HG03442 (cell line): ENCODE results near the gene ARNT2.

Experiments
- ATAC-seq: cut with Tn5 transposase; IDR thresholded peaks from one replicate; pipeline ENCODE4 v1.9.1; 2021; ENCODE audit warnings: mild to moderate bottlenecking, moderate library complexity; ENCODE audit not compliant: unreplicated experiment

Gene ARNT2

DNA sequence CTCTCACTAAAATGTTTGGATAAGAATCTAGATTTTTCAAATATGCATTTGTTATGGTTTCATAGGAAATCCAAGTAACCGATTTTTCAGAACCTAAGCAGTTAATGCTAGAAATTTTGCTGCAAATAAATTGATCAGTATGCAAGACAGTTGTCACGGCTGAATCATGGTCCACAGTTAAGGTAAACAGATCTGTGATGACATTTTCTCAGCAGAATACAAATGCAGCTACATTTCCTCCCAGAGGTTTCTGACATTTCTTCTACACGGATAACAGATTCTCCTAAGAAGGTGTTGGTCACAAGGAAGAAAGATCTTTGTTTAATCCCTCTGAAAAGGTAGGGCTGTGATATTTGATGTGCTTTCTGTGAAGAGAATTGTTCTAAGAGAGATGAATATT is 36.9 kb downstream of the ARNT2 start:
- ATAC-seq, result no peak

DNA sequence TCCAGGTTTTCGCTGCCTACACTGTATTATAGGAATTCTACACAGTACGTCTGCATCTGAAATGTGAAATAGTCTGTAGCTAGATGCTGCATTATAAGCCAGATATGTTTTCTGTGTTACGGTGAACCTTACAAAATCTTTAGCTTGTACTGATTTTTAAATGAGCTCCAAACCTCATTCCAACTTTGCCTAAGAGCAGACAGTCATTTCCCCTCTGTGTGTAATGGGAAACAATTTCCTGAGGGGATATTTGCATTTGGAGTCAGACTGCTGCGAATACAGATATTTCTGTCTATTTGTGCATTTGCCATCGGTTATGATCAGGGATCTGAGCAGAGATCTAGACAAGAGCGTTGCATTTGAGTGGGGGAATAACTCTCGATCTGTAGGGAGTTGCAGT is 37.5 kb downstream of the ARNT2 start:
- ATAC-seq, result no peak

DNA sequence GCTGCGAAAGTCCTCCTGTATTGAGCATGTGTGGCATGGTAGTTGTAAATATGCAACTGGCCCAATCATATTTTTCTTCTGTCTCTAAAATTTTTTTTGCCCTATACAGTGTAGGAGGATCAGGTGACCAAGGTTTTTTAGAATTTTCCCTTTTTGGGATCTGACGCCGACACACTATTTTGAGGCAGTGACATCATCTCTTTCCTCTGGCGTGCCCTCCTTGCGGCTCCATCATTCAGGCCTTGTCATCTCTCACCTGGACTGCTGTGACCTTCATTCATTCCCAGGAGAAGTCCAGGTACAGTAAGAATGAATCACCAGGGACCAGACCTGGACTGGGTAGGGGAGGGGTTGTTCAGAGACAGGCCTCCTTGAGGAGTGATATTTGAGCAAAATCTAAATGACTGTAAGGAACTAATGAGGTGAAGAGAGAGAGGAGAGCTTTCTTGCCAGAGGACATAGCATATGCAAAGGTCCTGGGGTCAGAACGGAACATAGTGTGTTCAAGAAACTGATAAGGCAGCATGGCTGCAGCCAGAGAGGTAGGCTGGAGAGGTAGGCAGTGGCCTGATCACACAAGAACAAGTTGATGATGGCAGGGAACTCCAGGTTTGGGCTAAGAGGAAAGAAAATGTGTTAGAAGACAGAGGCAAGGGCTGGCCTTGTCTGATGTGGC is 38.7 kb downstream of the ARNT2 start:
- no peak for ATAC-seq

DNA sequence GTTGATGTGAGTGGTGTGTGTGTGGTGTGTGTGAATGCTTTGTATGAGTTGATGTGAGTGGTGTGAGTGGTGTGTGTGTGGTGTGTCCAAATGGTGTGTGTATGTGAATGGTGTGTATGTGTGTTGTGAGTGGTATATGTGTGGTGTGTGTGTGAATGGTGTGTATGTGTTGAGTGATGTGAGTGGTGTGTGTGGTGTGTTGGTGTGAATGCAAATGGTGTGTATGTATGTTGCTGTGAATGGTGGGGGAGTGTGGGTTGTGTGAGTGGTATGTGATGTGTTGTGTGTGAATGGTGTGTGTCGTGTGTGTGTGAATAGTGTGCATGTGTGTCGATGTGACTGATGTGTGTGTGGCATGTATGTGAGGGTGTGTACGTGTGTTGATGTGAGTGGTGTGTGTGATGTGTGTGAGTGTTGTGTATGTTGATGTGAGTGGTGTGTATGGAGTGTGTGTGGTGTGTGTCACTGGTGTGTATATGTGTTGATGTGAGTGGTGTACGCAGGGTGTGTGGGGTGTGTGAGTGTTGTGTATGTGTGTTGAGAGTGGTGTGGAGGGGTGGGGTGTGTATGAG is 40.6 kb downstream of the ARNT2 start:
- ATAC-seq, result no peak

DNA sequence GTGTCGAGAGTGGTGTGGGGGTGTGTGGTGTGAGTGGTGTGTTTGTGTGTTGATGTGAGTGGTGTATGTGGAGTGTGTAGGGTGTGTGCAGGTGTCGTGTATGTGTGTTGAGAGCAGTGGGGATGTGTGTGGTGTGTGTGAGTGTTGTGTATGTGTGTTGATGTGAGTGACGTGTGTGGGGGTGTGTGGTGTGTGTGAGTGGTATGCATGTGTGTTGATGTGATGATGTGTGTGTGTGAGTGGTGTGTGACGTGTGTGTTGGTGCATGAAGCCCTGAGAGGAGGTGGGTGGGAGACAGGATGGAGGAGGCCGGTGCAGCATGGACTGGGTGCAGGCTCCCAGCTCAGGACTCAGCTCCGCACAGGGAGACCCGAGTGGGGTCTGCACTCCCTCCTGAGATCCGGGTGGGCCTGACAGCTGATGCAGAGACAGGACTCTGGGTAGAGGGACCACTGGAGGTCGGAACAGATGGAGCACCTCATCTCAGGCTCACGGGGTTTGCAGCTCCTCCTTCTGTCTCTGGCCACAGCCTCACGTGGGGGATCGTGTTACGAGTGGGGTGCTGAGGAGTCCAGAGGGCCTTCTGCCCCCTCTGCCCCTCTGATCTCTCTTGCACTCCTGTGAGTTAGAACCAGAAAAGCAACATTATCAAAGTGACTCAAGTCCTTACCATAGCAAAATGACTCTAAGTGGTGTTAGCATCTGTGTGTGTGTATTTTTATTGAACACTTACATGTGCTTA is 41.3 kb downstream of the ARNT2 start:
- no peak for ATAC-seq

DNA sequence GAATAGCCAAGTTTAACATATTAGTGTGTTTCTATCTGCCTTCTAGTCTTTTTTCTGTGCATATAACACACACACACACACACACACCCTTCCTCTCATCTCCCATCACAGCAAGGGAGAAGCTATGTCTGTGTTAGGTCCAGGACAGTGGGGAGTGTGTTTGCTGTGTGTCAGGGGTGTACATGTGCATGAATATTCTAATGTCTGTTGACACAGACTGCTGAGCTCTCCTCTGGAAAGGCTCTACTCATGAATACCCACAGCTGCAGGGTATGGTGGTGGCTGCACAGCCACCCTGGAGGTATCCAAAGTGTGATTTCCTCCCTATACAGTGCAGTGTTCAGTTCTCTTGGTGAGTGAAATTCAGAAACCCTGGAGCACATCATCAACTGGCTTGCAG is 42.9 kb downstream of the ARNT2 start:
- no peak for ATAC-seq

DNA sequence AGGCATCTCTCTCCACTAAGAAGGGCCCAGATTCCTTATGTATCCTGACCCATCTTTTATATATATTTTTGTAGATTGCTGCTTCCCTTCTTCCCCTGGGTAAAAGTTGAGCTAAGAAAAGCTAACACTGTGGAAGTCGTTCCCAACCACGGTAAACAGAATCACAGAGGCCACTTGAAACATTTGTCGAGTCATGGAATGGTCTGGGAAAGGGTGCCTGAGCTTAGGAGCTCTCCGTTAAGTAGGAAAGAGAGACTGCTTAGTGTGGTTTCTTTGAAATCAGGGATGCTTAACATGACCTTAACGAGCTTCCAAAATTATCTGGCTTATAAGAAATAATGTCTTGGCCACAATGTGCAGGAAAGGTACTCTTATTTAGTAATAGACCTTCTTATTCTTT is 45.6 kb downstream of the ARNT2 start:
- no peak for ATAC-seq

DNA sequence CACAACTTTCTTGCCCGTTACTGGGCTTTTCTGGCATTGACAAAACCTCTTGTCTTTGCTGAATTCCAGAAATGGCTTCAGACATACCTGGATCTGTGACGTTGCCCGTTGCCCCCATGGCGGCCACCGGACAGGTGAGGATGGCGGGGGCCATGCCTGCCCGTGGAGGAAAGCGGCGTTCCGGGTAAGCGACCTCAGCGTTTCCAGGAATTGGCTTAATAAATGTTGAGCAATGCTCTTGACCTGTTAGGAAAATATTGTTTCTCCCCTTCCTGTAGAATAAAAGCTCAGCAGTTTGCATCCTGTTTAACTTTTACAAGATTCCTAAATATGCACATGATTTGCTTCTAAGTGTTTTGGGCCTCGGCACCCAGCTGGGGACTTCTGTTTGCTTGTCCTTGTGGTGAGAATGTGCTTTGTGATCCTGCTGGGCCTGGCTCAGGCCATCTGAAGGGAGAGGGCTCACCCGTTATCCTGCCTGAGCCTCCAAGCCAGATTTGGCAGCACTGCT is 46.7 kb downstream of the ARNT2 start:
- no peak for ATAC-seq

DNA sequence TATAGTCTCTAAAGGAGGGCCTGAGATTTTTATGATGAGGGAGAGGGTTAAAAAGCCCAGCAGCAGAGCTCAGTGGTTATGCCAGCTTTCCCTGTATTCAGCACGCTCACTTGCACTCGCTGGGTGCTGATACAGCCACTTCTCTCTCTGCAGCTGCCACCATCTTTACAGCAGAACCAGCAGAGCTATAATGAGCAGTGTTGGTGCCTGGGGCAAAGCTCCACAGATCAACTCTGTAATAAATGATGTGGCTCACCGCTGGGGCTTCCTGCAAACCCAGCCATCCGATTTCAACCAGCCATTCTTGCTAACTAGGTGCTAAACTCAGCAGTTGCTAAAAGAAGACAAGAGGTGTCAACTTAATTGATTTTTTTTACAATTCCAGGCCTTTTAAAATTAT is 48.0 kb downstream of the ARNT2 start:
- ATAC-seq, result no peak

DNA sequence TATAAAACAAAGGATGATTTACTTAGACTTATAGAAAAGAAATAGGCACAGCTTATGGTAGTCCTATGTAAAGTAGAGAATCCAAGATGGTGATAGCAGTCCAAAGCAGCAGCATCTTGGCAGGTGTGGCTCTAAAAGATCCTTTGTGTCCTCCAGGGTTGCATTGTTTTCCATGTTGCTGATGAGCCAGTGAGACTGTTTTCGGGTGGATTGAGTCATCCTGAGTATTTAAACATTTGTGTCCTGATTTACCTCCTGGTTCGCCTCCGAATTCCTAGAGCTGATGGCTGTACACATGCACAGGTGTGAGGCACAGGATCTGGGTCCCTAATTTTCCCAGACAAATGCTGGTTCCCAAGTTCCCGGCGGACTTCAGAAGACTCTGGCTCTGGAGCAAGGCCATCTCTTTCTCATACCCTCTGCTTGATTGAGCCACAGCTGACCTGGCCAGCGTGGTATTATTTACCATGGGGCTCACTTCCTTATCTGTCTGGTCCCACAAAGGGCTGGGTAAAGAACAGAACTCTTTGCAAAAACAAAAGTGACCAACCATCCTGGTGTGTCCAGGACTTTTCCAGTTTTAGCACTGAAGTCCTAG is 51.0 kb downstream of the ARNT2 start:
- ATAC-seq, result no peak

DNA sequence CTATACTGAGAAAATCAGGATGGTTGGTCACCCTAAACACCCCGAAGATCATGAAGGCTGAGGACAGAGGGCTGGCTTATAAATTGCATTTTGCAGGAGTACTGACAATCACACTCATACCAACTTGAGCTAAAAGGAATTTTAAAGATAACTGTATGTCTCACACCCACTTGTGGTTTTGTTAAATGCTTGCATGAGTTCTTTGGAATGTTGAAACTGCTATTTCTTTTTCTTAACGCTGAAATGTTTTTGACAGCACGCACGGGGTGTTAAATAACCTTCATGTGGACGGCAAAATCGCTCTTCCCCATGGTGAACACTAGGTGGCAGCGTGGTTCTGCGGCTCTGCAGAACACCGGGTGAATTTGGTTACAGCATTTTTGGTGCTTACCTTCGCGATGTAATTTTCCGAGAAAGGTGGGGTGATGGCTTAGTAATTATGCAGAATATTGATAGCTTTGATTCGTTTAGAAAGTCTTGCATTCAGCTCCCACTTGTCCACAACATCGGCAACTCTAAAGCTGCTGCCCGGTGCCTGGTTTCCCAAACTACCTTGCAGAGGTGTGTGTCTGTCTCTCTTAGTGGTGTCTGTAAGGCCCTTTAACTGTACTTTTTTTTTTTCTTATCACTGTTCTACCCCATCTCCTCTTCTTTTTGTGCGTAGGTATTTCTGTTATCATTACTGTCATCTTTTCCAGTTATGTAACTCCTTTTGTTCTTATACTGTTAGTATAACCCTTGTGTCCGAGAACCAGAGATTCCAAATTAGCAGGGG is 51.7 kb downstream of the ARNT2 start:
- ATAC-seq, result peak; percentile 47

DNA sequence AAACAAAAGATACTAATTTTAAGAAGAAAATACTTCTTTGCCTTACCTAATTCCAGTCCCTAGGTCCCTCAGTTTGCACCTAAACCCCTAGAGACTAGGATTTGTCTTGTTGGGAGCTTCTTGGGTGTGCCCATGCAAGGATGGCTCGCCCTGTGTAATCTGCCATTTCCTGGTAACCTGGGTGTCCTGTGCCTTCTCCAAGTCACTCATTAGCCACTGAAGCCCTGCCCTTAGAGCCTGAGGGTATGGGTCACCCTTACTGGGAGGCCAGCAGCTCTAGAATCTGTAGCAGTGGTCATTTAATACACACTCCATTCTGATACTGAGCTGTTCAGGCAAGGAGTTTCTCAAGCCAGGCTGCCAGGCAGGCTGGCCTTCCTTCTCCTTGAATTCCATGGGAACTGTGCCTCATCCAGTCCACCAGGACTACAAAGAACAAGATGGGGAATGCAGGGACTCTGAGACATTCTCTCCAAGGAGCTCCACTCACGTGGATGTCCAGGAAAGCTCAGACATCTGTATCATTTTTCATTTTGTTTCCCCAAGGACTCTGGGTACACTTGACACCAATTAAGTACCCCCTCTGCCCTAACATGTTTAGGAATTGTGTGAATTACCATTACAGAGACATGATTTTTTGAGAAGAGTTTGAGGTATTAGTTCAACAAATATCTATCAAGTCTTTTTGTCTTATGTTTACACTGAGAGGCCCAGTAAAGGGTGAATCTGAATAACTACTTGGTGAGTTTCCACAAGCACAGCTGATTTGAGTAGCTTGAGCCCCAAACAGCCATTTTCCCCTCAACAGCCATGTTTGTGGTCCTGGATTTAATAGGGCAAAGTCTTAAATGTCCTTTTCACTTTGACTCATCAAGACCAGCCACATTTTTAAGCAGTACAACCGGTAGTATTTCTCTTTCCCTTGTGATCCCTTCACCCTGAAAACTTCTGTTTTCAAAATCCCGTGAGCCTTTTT is 52.6 kb downstream of the ARNT2 start:
- ATAC-seq, result no peak

DNA sequence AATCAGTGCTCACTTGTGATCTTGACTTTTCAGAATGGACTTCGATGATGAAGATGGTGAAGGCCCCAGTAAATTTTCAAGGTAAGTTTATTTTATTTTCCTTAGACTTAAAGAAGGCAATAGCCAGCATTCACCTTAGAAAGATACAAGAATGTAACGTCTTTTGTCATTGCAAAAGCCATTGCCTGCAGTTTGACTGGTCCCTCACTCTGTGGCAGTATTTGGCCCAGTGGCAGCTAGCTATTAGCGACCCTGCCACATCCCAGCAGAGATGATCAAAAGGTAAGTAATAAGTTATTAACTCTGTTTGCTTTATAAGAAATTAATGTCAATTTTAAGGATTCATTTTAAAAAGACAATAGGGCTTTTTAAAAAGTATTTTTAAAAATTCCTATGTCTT is 53.7 kb downstream of the ARNT2 start:
- ATAC-seq, result no peak

DNA sequence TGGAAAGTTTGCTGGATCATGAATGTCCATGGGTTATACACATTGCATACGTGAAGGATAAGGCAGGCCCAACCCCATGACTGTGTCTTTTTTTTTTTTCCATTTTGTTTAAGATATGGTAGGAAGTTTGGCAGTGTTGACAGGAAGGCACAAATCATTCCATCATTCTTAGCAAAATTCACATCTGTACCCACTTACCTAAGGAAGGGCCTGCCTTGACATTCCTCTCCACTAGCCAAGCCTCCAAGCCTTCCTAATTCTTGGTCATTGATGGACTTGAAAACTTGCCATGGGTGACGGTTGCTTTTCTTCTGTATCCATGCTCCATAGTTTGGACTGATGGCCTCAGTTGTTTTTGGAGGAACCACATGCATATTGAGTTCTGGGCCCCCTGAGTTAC is 54.4 kb downstream of the ARNT2 start:
- ATAC-seq, result no peak

DNA sequence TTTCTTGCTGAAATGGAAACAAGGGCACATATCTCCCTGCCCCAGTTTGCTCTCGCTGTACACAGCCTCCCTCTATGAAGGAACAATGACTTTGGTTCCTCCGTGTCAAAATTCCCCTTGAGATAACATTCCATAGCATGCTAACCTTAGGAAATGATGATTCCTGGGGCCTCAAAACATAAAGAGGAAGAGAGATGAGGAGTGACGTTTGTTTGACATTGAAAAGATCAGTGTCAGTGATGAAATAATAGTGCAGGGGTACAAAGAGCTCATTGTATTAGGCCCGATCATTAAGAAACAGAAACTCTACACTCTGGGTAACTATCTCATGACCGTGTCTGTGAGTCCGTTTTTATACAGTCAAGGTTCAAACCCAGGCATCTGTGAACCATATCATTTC is 55.2 kb downstream of the ARNT2 start:
- no peak for ATAC-seq

DNA sequence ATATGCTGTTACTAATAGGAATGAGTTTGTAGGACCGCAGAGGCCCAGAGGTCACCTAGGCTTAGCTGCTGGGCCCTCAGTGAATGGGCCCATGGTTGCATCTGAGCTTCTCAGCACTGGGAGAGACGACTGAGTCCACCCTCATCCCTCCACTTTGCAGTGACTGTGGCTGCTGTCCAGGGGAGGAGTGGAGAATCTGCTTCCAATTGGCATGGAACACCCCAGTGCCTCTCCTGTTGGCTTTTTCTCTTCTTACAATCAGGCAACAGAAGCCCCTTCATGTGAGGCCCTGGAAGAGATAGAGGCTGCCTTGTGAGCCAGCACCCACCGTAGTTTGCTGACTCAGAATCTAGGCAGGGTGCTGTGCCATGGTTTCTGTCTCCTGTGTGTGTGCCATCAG is 55.6 kb downstream of the ARNT2 start:
- no peak for ATAC-seq

DNA sequence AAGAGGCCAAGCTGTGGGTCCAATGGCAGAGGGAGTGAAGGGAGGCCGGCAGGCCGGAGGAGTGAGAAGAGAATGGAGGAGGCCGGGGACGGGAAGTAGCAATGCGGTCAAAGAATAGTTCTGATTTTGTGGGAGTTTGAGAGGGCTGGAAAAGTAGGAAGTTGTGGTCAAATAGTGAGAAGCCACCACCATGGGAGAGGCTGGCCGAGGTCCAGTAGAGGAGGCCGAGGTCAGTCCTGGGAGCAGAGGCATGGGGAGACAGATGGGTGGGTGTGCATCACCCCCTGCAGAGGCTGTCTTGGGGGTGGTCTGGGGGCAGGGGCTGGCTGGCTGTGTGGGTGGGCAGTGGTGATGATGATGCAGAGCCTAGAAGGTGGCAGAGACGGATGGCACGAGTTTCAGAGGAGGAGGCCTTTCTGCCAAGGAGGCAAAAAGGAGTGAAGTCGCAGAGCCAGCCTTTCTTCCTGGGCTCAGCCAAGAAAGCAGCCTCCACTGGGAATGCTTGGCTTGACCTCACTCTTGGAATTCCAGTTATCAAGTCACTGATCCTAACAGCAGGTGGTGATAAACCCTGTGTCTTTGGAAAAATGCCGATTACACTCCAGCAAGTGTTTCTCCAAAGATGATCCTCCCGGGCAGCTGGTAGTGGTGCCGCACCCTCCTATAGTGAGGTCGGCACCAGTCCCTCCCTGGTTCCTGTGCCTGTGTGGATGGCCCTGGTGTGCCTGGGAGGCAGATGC is 57.3 kb downstream of the ARNT2 start:
- ATAC-seq, result no peak

DNA sequence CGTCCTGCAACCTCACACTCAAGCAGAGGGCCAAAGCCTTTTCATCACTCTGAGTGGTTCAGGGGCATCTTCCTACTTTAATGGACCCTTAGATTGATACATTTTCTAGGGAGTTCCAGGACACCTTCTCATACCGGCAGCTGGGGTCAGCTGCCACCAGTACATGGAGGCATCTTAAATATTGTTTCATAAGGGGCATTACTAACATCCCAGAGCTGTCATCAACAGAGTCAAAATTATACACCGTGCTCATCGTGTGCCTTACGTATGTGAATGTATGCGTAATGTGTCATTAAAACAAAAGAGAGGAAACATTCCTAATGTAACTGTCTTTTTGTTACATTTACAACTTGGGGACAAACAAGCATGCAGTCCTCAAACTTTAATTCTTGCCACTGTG is 57.9 kb downstream of the ARNT2 start:
- no peak for ATAC-seq

DNA sequence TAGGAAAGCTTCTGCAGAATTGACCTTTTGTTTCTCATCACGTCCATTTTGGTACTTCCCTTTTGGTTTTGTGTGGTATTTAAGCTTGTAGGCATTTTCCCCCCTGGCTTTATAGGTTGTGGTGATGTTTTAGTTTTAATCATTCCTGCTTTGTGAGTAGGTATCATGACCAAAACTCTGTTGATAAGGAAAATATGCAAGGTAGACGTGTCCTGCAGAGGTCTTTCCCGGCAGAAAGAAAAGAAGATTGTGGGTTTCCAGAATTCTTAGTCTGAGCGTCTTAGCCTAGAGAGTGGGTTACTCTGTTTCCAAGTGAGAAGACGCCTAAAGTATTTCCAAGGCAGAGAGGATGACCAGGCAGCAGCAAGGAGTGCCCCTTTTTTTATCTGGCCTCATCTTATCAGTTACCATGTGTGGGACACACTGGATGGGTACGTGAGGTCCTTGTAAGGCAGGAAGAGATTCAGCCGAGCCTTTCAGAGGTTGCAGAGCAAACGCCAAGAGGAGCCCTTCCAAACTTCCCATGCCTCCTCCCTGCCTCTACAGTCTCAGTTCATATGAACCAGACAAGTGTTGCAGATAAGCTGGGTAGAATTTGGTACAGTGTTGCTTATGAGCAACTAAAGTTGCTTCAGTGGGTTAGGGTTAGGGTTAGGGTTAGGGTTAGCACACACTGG is 58.8 kb downstream of the ARNT2 start:
- no peak for ATAC-seq
